HG03354 (cell line): ENCODE results near the gene CALB2.
"Not testable (repeated sequence)": the region's sequence is repeated elsewhere in the genome, so short reads cannot be mapped to it uniquely, and the experiment has no call there.

Experiments
- ATAC-seq: cut with Tn5 transposase; IDR thresholded peaks from one replicate; pipeline ENCODE4 v1.9.1; 2021; ENCODE audit warnings: mild to moderate bottlenecking; ENCODE audit not compliant: unreplicated experiment, poor library complexity, severe bottlenecking

CALB2 gene

DNA sequence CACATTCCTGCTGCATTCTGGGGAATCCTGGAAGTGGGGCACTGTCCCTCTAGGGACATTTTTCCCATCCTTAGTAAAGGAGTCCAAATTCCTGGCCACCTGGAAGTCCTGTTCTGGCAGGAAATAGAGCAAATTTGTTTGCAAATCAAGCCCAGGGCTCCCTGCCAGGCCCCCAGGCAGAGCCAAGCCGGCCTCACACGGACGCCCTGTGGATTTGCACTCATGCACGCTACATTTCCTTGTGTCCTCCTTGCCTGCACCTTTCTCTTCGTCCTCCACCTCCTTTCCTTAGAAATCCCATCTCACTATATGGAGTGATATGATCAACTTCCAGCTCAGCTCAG, 7.0 kb upstream of the CALB2 start:
- no peak for ATAC-seq

DNA sequence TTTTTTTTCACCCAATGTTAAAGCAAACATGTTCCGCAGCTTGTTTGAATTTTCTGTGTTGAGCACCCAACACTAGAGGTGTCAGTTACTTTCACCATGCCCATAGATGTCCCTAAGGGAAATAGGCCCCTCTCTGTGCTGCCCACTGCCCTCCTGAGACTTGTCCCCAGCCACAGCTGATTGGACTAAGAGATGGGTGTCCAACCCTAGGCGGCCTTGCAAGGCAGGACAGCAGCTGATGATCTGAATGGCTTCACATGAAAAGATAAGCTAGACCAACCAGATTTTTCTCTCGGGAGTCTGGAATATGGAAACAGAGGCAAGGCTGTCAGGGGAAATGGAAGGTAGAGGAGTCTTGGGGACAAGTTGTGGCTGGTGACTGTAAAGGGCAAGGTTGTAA, 6.1 kb upstream of the CALB2 start:
- ATAC-seq, result no peak

GRCh38 chr16:71352963-71353460, 5.5 kb upstream of the CALB2 start:
- ATAC-seq, result no peak

DNA sequence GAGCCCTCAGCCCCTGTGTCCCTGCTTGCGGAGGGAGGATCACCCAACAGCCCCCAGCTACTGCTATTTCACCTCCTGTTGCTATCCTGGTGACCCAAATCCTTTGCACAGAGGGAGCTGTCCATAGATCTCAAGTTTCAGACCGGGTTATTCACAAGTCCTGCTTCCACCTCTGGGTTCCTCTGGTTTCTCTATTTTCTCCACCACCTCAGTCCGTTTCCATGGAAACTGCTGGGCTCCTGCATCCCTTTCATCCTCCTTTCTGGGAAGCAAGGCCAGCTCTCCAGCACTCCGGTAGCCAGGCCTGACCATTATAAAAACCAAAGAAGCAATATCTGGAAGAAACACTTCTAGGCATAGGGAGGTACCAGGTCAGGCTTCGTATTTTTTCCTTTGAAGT, 4.8 kb upstream of the CALB2 start:
- ATAC-seq, result no peak

GRCh38 chr16:71354156-71354555, 4.4 kb upstream of the CALB2 start:
- ATAC-seq, result no peak

DNA sequence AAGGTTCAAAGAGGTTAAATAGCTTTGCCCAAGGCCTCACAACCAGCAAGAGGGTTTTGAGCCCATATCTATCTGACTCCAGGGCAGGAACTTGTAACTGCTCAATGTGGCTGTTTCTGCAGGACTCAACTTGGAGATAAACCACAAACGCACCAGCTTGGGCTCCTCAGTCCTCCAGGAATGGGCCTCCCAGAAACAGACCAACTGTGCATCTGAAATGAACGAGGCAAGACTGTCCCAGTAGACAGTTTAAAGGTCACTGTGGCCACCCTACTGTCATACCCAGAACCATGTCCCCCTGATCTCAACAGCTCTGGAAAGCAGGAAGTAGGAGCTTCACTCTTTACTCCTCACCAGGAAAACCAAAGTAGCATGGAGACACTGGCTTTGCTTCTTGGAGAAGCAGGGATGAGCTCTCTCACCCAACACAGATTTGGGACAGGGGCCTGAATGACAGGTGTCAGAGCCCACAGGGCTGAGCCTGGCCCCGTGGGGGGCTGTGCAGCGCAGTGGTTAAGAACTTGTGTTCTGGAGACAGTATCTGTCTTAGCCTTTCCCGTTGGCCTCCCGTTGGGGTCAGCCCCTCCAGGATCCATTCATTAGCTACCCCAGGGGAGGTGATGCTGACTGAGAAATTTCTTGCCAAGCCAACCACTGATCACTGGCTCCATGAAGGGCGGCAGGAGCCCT, 2.3 kb upstream of the CALB2 start:
- no peak for ATAC-seq

DNA sequence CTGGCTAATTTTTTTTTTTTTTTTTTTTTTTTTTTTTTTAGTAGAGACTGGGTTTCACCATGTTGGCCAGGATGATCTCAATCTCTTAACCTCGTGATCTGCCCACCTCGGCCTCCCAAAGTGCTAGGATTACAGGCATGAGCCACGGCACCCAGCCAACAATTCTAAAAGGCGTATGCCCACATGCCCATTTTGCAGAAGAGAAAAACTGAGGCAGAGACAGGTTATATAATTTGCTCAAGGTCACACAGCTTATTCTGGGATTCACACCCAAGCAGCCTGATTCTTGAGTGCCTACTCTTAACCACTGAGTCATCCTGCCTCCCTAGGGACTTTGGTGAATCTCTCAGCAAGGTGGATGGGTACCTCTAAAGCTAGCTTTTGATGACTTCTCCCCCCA, 1.6 kb upstream of the CALB2 start:
- not testable (repeated sequence) for ATAC-seq

DNA sequence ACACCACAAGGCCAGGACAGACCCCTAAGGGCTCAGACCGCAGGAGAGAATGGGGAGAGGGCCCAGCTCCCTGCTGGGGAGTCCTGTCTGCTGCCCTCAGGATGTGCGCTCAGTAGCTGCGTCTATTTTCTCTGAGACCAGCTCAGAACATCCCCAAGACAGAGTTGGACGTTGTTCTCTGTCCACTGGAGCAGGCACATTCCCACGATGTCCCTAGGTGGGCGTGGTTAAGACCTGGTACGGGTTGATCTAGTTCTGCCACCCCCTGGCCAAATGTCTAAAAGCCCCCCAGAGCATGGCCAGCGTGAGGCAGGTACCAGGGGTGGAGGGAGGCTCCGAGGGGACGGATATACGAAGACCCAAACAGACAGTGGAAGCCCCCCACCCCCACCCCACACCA, 842 bp upstream of the CALB2 start:
- ATAC-seq, result no peak

DNA sequence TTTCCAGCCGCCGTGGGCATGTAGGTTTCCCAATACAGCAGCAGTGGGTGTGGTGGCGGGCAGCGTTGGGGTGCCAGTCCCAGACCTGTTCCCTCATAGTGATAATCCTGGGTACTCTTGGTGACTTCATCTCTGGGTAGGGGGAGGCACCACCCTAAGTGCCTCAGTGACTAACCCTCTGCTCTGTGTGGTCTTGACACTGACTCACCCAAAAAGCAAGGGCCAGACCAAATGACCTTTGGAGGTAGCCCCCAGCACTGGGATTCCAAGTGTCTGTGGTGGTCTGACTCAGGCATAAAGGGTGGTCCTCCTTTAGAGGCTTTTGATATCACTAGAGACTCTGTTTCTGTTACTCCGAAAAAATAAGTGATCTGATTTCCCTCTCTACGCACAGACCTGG, 908 bp downstream of the CALB2 start:
- ATAC-seq, result no peak

DNA sequence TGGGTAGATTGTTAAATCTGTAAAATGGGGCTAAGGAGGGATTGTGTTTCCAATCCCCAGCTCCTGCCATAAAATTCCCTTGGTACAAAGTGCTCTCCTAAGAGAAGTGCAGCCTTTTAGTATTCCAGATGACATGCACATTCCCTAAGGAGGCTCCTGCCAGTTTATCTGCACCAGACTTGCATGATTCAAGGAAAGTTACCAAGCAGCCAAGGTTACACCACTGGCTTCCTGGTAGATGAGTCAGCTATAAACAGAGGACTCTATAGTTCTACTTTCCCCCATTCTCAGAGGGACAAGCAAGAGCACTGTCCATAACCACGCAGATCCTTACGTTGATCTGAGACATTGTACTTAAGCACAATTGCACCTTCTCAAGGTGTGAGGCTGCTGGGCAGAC, 1.9 kb downstream of the CALB2 start:
- ATAC-seq, result no peak

DNA sequence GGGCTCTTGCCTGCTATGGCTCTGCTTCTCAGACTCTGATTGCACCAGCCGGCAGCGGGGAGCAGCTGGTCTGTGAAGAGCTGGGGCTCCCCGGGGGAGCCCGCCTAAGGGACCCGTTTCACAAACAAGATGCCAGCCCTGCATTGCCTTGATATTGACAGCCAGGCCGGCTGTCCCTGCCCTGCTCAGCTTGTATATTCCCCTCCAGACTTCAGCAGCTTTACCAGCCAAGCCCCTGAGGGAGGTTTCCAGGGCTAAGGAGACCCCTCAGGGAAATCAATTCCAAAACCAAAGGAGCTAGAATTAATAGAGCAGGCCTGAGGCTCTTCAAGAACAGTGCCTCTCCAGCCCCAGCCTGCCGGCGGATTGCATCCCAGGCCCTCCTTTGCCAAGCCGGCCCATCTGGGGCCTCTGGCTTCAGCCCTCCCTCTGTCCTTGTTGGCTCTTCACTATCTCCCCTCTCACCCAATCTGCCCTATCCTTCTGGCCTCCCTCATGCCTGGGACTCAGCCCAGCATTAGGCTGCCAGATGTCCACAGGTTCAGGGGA, 5.7 kb downstream of the CALB2 start:
- no peak for ATAC-seq

- ATAC-seq, result no peak
Measured at GRCh38 chr16:71365021-71365420, 6.5 kb downstream of the CALB2 start.

GRCh38 chr16:71367241-71367976, 8.9 kb downstream of the CALB2 start:
- ATAC-seq, result peak; percentile 59

DNA sequence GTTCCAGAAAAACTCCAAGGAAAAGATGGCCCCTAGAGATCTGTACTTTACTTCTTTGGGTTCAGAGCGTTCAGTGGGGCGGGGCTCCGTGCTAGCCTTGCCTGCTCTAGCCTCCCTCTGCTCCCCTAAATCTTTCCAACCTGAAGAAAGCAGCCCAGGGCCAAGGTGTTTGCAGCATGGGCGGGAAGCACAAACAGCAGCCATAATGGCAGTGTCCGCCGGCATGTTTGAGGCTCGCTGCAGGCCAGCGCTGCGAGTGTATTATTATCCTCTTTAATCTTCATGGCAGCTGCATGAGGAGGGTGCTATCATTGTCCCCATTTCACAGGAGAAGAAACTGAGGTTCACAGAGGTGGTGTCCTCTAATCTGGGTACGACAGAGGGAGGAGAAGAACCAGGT, 10.4 kb downstream of the CALB2 start:
- ATAC-seq, result no peak

- ATAC-seq, result no peak
Measured at GRCh38 chr16:71369494-71369893, 11.0 kb downstream of the CALB2 start.

DNA sequence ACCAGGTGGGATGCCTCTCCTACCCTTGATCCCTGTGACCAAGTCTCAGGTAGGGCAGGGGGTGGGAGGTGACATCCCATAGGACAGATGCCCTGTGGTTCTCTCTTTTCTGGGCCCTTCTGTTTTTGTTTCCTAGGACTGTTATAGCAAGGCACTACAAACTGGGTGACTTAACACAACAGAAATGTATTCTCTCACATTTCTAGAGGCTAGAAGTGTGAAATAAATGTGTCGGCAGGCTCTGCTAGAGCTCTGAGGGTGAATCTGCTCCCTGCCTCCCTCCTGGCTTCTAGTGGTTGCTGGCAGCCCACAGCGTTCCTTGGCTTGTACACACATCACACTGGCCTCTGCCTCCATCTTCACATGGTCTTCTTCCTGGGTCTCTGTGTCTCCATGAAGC, 12.7 kb downstream of the CALB2 start:
- ATAC-seq, result no peak

GRCh38 chr16:71373073-71373472, 14.6 kb downstream of the CALB2 start:
- ATAC-seq, result no peak

DNA sequence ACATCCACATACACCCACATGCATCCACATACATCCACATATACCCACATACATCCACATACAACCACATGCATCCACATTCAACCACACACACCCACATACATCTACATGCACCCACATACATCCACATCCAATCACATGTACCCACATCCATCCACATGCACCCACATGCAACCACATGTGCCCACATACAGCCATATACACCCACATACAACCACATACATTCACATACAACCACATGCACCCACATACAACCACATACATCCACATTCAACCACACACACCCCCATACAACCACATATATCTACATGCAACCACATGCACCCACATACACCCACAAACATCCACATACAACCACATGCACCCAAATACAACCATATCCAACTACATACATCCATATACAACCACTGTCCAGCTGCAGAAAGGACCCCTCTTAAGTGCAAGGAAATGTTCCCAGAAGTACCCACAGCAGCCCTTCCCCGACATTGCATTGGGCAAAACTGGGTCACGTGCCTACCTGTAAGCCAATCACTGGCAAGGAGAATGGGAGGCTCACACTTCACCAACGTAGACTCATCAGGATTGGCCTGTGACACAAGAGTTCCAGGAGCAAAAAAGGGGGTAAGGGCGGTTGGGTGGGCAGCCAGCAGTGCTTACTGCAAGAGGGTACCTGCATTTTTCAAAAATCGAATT, 18.1 kb downstream of the CALB2 start:
- ATAC-seq, result no peak

DNA sequence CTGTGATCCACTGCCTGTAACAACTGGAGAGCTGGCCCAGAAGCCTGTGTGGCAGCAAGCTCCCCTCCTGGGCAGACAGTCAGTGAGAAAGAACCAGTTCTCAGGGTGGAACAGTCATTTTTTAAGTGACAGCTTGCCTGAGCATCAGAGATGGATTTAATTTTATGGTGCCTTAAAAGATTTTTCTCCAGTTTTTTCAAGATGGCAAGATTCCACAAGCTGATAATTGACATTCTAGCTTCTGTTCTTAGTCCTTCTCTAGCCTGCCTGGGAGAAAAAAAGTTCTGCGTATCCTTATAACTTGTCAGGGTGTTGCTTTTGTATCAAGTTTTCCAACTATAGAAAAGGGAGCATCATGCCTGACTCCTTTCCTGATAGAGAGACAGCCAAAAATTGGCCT, 21.2 kb downstream of the CALB2 start:
- ATAC-seq, result no peak

DNA sequence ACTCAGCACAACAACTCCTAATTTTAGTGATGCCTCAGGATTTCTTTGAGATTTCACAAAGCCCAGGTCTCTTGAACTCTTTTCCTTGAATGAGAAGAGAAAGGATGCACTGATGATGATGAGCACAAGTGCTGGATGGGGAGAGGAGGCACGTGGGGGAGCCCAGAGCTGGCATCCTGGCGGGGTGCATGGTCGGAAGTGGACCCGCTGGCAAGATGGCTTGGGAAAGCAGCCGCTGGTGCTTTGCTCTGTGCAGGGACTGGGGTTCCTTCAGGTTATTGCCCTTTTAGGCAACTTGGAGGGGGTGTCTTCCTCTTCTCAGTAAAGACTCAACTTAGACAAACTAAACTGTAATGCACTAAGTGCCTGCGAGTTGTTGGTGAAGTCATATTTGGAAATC, 22.3 kb downstream of the CALB2 start:
- ATAC-seq, result no peak
